Fibroblast of skin of left quadriceps (primary cell): ENCODE measurements around the gene SMKR1.
A peak's percentile ranks its signal among the peaks of the same experiment; 100 is the strongest.
"Not testable (repeated sequence)": the region's sequence is repeated elsewhere in the genome, so short reads cannot be mapped to it uniquely, and the experiment has no call there.

Source experiments
- DNase-seq, 2 experiments: peaks; one replicate each; pipeline ENCODE4 v3.0.0-alpha.2; 2013; ENCODE audit warnings: low read depth in 2 of 2

SMKR1 gene

DNA sequence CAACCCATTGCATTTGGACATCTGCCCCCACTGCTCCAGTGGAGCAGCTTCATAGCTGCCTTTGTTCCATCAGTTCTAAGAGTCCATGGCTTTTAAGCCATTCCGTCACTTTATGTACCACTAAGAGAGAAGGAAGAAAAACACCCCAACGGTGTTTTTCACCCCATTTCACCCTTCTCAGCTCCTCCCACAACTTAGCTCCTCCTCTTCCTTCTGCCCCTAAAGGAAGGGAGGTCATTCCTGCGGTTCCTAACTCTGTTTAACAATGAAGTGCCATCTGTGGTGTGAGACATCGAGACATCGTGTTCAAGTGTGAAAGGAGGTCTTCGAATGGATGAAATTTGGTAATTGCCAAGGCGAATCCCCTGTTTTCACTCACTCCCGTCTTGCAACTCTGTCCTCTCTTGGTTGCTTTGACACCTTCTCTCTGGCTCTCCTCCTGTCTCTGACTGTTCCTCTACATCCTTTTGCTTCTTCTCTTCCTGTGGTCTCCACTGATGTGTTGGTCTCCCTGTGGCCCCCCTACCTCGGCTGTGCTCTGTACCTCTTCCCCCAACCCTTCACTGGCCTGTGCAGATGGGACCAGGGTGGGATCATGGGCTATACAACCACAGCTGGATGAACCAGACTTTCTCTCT lies 23.0 kb downstream of the SMKR1 start:
- no peak for DNase-seq

DNA sequence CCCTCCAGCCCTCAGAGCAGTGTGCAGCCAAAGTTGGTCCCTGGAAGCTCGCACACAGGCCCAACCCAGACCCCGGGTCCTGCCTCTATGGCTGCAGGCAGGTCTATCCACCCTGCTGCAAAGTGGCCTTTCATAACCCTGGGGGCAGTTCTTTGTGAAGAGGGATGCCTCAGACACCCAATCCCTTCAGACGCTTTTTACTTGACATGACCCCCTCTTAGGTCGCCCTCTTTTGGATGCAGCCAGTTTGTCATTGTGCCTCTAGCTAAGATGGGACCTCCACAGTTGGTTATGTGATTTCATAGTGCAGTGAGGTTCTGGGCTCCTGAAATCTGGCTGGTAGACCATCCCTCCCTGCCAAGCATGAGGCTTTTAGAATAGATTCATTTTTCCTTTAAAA lies 27.3 kb downstream of the SMKR1 start:
- DNase-seq, result no peak

DNA sequence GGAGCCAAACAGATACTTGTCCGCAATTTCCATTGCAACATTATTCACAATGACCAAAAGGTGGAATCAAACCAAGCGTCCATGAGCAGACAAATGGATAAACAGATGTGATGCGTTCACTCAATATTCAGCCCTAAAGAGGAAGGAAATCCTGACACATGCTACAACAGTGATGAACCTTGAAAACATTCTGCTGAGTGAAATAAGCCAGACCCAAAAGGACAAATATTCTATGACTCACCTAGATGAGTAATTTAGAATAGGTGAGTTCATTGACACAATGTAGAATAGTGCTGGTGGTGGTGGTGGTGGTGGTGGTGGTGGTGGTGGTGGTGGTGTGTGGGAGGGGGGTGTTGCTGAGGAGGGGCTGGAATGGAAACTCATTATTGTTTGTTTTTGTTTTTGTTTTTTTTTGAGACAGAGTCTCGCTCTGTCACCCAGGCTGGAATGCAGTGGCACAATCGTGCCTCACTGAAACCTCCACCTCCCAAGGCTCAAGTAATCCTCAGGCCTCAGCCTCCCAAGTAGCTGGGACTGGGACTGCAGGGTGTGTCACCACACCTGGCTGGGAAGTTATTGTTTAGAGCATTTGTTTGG lies 28.6 kb downstream of the SMKR1 start:
- peak; percentile 50 to 56 for DNase-seq

DNA sequence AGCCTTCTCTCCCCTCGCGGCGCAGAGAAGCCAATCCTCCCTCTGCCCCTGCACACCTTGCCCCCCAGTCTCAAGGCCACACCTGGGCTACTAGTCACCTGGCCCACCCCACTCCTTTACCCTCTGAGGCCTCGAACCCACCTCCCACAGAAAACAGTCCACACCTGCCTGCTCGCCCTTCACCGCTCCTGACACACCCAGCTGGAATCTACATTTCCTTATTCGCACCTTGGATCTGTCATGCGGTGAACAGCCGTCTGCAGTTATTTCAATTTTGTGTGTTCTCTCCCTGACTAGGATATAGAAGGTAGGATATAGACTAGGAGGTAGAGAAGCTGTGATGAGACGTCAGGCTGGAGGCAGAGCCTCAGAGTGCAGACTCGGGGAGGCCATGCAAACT lies 29.4 kb downstream of the SMKR1 start:
- no peak for DNase-seq

DNA sequence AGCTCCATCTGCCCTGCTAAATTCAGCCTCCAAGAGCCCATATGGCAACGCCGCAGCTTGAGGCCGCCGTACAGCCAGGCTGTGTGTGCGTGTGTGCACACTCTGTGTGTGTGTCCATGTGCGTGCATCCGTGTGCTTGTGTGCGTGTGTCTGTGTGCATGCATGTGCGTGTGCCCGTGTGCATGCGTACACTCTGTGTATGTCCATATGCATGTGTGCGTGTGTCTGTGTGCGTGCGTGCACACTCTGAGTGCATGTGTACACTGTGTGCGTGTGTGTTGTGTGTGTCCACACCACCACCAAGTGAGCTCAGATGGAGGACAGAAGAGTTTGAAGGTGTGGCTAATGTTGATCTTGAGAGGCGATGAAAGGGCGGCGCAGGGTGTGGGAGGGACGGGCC lies 30.0 kb downstream of the SMKR1 start:
- no peak for DNase-seq

DNA sequence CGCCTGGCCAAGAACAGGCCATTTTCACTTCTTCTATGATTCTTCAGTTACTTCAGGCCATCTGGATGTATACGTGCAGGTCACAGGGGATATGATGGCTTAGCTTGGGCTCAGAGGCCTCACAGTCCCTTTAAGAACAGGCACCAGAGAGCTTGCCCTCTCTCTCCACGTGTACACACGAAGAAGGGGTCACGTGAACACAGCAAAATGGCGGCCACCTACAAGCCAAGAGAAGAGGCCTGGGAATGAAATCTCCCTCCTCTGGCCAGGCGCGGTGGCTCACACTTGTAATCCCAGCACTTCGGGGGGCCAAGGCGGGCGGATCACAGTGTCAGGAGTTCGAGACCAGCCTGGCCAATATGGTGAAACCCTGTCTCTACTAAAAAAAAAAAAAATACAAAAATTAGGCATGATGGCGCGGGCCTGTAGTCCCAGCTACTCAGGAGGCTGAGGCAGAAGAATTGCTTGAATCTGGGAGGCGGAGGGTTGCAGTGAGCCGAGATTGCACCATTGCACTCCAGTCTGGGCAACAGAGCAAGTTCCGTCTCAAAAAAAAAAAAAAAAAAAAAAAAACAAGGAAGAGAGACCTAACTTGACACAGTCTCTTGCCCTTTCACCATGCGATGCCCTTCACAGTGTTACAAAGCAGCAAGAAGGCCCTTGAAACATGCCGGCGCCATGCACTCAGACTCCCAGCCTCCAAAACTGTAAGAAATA lies 32.4 kb downstream of the SMKR1 start:
- not testable (repeated sequence) for DNase-seq

DNA sequence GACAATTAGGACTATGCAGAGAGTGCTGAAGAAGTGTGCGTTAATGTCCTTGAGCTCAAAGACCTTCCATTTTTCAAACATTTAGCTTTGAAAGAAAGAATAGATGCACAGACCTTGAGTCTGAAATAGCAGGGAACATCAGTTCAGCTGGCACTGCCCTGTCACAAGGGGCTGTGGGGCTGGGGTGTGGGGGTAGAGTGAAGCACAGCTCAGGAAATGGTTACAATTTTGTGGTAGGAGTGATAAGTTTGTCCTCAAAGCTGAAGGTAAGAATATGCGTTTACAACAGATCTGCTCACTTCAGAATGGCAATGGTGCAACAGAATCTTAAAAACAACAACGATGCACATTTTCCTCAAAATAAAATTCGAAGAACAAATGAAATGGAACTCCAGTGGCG lies 33.6 kb downstream of the SMKR1 start:
- no peak for DNase-seq

DNA sequence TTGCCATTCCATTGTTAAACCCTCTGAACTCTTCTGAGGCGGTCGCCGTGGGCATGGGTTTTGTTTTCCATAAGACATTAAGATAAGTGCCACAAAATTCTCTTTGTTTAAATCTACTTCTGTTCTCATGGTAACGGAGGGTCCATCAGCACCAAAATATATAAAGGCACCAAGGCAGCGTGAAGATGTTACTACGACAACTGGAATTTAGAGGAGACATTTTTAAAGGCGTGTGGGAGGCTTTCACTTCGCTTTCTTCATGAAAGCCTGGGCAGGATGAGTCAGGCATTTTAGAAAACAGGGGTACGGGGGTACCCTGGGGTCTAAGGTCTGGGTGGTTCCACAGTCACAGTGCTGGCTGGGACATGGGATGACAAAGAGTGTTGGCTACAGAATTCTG lies 34.0 kb downstream of the SMKR1 start:
- no peak for DNase-seq

DNA sequence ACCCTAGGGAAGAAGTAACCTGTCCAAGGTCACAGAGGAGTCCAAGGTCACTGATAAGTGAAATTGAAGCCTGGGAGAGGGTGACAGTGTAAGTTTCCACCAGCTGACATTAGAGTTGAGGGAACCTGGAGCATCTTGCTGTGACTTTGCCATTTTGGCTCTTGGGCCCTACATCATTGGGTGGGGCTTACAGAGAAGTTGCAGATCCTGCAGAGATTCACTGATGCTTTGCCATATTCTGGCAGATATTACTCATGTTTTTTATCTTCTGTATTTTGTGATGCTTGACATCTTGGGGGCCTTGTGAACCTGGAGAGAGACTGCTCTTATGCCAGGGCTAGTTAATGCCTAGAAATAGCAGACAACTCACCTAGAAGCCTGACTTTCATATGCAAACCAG lies 36.5 kb downstream of the SMKR1 start:
- no peak for DNase-seq

DNA sequence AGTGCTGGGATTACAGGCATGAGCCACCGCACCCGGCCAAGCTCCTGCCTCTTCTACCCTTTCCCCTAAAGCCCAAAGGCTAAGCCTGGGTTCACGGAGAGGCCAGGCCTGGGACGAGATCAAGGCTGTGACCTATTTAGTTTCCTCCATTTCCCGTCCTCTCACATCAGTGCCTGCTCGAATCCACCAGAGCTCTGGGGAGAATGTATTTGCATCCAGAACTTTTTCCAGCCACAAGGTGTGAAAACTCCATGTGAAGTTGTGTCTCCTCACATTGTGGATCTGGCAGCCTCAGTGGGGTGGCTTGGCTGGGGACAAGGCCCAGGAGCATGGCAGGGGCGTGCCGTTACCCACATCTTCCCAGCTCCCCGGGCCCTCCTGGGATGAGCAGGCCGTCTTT lies 38.0 kb downstream of the SMKR1 start:
- DNase-seq, result no peak

DNA sequence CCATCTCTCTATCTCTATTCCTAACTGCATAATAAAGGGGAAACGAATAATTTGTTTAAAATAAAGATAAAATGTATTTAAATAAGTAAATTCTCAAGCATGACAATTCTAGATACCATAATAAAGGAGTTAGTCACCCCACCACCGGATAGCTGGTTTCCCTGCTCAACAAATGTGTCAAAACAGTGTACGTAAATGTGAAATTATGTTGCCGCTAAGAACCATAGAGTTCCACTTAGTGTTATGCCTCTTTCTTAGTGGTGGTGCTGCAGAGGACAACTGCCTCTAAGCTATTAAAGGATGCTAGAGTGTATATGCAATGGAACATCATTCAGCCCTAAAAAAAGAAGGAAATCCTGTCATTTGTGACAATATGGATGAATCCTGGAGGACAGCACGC lies 42.4 kb downstream of the SMKR1 start:
- DNase-seq, result no peak

DNA sequence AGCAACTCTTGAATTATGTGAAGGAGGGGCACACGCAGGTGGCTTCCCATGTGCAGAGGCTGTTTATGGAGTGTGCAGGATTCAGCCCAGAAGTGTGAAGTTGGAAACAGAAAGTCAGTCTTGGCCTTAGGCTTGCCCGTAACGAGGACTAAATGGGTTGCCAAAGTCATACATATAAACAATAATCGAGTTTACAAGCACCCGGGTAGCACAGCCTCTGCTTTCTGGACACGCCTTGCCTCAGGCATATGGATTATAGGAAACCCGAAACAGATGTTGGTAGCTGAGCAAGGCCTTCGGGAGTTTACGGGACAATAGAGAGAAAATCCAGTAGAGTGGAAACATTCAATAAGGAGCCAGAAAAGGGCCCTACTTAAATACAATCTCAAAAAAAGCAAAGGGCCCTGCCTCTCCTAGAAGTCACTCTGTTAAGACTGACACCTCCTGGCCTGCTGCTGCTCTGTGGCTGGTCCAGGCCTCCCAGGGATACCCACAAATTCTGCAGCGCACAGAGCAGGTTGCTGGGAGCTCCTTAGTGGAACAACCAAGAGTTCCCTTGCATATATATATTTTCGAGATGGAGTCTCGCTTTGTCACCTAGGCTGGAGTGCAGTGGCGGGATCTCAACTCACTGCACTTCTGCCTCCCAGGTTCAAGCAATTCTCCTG lies 48.5 kb downstream of the SMKR1 start:
- peak in 1 of 2 experiments; percentile 15 for DNase-seq

DNA sequence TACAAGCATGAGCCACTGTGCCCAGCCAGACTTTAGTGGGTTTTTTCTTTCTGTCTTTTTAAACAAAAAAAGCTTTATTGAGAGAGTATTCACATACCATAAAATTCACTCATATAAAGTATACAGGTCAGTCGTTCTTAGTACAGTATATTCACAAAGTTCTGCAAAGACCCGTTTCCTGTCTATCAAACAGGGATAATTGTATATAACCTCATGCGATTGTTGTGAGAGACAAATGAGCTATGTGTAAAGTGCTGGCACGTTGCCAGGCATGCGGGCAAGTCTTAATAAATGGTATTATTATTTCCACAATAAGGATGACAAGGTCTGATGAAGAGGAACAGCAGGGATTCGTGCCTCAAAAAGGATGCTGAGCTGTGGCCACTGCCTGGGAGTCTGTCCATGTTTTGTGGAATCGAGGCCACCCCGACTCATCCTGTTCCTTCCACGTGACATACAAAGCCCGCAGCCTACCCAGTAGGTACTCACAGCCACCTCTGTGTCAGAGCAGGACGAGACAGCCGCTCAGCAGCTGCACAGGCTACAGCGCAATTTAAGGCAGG lies 51.6 kb downstream of the SMKR1 start:
- peak in 1 of 2 experiments; percentile 7 for DNase-seq

DNA sequence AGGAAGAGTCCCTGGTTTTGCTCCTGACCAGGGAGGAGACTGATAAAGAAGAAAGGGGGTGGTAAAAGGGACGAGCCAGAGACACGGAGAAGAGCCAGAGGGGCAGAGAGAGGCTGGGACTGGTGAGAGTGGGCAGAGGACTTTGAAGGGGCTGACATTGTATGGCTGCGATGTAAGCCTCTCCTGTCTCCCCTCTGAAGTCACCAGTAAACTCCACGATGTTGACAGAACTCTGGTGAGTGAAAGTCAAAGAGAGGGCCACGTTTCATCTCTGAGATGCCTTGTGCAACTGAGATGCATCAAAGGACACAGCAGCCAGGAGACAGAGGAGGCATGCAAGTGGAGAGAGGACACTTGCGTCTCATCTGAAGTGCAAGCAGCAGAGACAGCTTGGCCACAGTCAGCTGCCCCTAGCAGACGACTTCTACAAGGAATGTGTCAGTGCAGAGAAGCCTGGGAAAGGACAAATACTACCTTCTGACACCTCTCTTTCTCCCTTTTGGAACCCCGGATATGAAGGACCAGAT lies 54.3 kb downstream of the SMKR1 start:
- no peak for DNase-seq

DNA sequence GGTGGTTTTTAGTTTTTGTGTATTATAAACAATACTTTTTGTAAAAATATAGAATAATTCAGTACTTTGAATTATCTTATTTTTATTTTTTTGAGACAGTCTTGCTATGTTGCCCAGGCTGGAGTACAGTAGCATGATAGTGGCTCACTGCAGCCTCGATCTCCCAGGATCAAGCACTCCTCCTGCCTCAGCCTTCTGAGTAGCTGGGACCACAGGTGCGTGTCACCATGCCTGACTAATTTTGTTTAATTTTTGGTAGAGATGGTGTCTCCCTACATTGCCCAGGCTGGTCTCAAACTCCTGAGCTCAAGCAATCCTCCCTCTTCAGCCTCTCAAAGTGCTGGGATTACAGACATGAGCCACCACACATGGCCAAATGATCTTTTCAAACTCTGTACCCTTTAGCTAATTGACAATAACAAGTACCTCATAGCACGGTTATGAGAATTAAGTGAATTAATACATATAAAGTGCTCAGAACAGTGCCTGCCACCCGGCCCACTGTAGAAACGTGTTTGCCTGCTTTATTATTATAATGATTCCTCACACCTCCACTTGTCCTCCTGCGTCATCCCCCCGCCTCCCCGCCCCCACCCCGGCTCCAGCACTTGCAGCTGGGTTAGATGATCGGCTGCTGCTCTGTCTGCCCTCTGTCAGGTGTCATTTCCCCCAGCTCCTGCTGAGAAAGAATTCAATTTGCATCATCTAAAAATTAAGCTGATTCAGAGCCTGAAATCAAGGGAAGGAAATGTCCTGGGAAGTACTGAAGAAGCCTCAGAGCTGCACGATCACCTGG lies 55.6 kb downstream of the SMKR1 start:
- DNase-seq, result no peak

DNA sequence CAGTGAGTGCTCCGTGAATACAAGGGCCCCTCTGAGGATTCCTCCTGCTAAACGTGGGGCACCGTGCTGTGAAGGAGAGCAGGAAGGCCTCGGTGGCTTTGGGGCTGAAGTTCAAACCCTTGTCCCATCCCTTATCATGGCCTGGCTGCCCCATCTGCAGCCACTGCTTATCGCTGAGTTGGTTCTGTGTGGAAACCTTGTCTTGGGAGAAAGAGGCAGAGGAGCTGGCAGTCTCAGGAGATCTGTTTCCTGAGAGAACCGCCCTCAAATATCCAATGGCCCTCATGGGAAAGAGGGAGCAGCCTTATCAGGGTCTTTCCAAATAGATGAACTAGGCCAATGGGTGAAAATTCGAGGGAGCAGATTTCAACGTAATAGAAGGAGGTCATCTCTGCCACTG lies 57.2 kb downstream of the SMKR1 start:
- DNase-seq, result no peak

DNA sequence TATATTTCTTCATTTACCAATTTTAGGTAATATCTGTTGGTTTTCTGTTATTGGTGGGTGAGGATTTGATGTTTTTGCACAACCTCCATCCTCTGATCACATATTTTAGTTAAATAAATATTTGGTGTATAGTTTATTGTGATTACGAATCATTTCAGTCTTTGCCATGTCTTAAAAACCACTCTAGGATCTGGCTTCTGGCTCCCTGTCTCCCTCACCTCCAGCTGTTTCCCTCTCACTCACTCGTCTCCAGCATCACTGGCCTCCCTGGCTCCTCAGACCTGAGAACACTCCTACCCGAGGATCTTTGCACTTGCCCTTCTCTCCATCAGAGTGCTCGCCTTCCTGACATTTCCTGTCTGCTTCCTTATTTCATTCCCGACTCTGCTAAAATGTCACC lies 58.5 kb downstream of the SMKR1 start:
- DNase-seq, result no peak

DNA sequence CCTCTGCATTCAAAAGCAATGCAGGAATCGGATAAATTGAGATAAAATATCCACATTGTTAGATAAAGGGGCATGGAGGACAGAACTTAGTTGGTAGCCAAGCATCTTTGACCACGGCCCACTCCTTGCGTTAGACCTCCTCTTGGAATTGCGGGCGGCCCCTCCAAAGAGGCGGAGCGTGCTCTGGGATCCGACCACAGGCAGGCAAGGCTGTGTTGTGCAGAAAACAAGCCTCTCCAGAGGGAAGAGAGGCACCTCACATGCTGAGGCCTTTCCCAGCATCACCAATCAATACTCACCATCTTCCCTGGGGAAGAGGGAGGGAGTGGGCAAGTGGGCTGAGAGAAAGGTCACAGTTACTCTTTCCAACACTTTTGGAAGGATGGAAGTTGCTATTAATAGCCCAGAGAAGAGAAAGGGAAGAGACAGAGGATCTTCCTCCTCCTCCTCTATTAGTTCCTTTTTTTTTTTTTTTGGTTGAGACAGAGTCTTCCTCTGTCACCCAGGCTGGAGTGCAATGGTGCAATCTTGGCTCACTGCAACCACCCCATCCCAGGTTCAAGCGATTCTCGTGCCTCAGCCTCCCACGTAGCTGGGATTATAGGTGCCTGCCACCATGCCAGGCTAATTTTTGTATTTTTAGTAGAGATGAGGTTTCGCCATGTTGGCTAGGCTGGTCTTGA lies 59.5 kb downstream of the SMKR1 start:
- DNase-seq, result no peak
